ENCODE measurements around the gene KDM4E.
A peak's percentile ranks its signal among the peaks of the same experiment; 100 is the strongest.

KDM4E gene

GRCh38 chr11:95050595-95051202, 25.6 kb downstream of the KDM4E start:
- no peak for DNase-seq (ENCODE audit: low spot score)

DNA sequence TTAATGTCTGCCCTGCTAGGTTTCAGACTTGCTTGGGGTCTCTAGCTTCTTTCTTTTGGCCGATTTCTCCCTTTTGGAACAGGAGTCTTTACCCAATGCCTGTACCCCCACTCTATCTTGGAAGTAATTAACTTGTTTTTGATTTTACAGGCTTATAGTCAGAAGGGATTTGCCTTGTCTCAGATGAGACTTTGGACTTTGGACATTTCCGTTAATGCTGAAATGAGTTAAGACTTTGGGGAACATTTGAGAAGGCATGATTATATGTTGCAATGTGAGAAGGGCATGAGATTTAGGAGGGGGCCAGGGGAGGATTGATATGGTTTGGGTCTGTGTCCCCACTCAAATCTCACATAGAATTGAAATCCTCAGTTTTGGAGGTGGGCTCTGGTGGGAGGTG, 29.3 kb downstream of the KDM4E start:
- DNase-seq (ENCODE audit: low spot score), result no peak

- no peak for DNase-seq (ENCODE audit: low spot score)
These were observed 30.3 kb downstream of the KDM4E start for GRCh38 chr11:95055283-95055897.

DNA sequence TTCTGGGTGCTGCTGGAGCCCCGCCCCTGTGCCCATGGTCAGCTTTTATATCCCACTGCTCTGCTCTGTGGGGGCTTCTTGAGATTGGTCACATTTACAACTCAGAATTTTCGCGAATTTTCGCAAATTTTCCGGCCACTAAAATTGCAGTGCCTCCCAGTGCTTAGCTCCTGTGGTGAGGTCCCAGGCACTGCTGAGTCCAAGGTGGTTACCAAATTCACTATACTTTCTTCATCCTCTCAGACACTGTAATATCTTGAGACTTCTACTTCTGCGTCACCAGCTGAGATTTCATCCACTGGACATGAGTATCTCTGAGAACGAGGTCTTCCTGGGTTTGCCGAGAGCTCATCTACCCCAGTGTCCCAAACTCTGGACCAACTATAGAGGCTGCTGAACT, 32.9 kb downstream of the KDM4E start:
- no peak for DNase-seq (ENCODE audit: low spot score)

- DNase-seq (ENCODE audit: low spot score), result no peak
These were observed 33.6 kb downstream of the KDM4E start for GRCh38 chr11:95058621-95059020.

DNA sequence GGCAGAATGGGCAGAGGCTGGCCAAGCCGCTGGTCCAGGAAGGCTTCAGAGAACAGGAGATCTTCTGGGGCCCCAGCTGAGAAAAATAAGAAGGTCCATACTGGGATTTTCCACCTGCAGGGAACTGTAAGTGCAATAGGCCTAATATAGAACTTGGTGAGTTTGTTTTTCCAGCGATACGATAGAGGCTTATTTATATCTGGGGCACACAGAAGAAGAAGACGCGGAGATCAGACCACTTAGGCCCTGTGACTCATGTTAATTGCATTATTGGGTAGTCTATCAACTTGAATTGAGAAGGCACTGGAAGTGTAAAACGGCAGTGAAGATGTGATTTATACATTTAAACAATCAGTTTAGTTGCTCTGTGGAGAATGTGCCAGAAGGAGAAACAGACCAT, 34.0 kb downstream of the KDM4E start:
- no peak for DNase-seq (ENCODE audit: low spot score)

DNA sequence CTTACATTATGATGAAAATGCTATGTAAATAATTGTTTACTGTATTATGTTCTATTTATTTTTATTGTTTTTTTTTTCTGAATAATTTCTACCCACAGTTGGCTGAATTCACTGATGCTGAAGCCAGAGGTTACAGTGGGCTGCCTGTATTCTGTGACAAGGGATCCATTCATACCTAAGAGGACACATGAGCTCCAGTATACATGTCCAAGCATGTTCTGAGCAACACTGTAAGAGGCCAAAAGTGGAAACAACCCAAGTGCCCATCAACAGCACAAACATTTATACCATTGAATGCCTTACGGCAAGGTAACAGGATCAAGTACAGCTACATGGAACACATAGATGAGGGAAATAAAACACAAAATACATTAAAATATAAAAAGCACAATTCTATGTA, 40.3 kb downstream of the KDM4E start:
- DNase-seq (ENCODE audit: low spot score), result no peak

GRCh38 chr11:95066716-95067038, 41.6 kb downstream of the KDM4E start, which contains the start of gene SRSF8:
Gene SRSF8 (plus strand): TSS chr11:95066919. CDS start chr11:95067227, 308 bp downstream.
- DNase-seq (ENCODE audit: low spot score), result no peak

GRCh38 chr11:95067039-95067840, 42.2 kb downstream of the KDM4E start:
- DNase-seq (ENCODE audit: low spot score), result peak; percentile 84

GRCh38 chr11:95067841-95068219, 42.8 kb downstream of the KDM4E start:
- peak; percentile 56 for DNase-seq (ENCODE audit: low spot score)

- peak; percentile 79 for DNase-seq (ENCODE audit: low spot score)
These were observed 43.5 kb downstream of the KDM4E start for GRCh38 chr11:95068549-95068948.

GRCh38 chr11:95070471-95070870, 45.4 kb downstream of the KDM4E start:
- peak; percentile 7 for DNase-seq (ENCODE audit: low spot score)

GRCh38 chr11:95072948-95073347, 47.9 kb downstream of the KDM4E start:
- DNase-seq (ENCODE audit: low spot score), result no peak

DNA sequence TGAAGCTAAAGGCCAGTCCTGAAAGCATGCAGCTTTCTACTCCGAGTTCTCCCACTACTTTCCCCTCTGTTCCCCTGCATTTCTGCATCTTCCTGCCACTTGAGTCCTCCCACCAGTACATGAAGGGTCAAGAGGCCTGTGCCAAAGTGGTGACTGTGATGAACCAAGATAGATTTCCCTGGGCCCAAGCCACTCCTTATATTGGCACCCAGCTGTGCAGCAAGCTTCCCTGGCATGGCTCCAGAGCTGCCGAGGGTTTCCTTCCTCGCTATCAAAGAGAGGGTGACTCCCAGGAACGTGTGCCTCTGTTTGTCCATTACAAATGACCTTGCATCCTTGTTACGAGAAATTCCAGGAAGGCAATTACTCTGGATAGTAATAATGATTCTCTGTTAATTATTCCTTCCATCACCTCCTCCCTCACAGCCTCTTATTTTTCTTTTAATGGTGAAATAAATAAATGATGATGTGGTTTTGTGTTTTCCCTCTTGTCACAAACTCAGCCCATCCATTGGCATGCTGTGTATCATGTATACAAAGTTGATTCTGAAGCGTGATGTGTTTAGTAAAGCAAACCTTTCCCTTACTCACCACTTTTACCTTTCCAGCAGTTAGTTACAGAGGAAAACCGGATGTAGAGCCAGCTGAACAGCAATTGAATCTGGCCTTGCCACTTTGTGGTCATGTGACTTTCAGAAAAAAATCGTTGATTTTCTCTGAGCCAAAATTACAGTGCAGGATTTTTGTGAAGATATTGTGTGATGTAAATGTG, 49.9 kb downstream of the KDM4E start:
- peak; percentile 82 for DNase-seq (ENCODE audit: low spot score)

GRCh38 chr11:95076416-95076815, 51.4 kb downstream of the KDM4E start:
- DNase-seq (ENCODE audit: low spot score), result no peak

GRCh38 chr11:95076981-95077380, 51.9 kb downstream of the KDM4E start:
- no peak for DNase-seq (ENCODE audit: low spot score)
